HCT116 (cell line): ENCODE measurements around the gene SLC25A20. TPM values are rescaled to one million over a fixed set of nuclear protein-coding genes. Genes with fewer than 3 reads are reported as not detected.

ENCODE experiments used
- ATAC-seq: fragments of 200-7000 bp; cut with Tn5 transposase; 2 replicates; pipeline ENCODE4 v1.9.1; 2020; ENCODE audit warnings: mild to moderate bottlenecking, moderate library complexity
- BruUV-seq: library from RNA; stranded (reverse); fragments of 400-500 nt; replicated peaks from 2 replicates; lab custom pipeline; 2021; lab: Mats Ljungman, UMichigan
- CTCF ChIA-PET: fragments of 300-600 bp; sonication (Branson Sonifier 250); formaldehyde crosslinking; loops from one replicate; lab custom pipeline; 2021; ENCODE audit warnings: antibody characterized with exemption; lab: Charles Lee
- POLR2A ChIA-PET: fragments of 300-600, 350-600 bp; sonication (Branson Sonifier 250); formaldehyde crosslinking; loops from one replicate; lab custom pipeline; 2021; ENCODE audit warnings: antibody characterized with exemption; lab: Charles Lee
- RAD21 ChIA-PET, 2 experiments: fragments of 300-600 bp; sonication (Branson Sonifier 250); formaldehyde crosslinking; loops; one replicate each; lab custom pipeline; 2023; ENCODE audit warnings: low total read pairs in 2 of 2; ENCODE audit not compliant: uncharacterized antibody in 2 of 2, unreplicated experiment in 2 of 2, low non-redundant PET in 1 of 2; lab: Charles Lee
- DNase-seq: peaks from one replicate; pipeline ENCODE4 v3.0.0-alpha.2; 2010; ENCODE audit warnings: low read depth, low spot score
- H2AFZ ChIP-seq: fragments of 200-600 bp; shearing (Covaris generic), sonication (generic); 2 replicates; pipeline ENCODE4 v1.6.1; 2017; ENCODE audit warnings: low read depth, mixed run types, mixed read lengths, antibody characterized with exemption, low read length; ENCODE audit not compliant: poor library complexity, severe bottlenecking
- H3K27ac ChIP-seq: 2 replicates; pipeline ENCODE4 v1.5.1; 2012; ENCODE audit warnings: low read depth, low read length
- H3K27me3 ChIP-seq: fragments of 200-600 bp; sonication (generic); 2 replicates; pipeline ENCODE4 v1.6.1; 2016; ENCODE audit warnings: mixed run types, low read length, mixed read lengths; ENCODE audit not compliant: insufficient read depth
- H3K36me3 ChIP-seq, 2 experiments: fragments of 200-500 bp in 1 of 2; fragments of 200-600 bp in 1 of 2; sonication (Bioruptor generic) in 1 of 2; sonication (generic) in 1 of 2; 2 replicates each; pipeline versions ENCODE4 v1.5.1 to v1.6.1; 2014 to 2016; ENCODE audit warnings: low read length in 2 of 2, inconsistent platforms in 1 of 2, mixed read lengths in 1 of 2, mixed run types in 1 of 2; ENCODE audit not compliant: insufficient read depth in 2 of 2, control insufficient read depth in 1 of 2
- H3K4me1 ChIP-seq, 2 experiments: fragments of 200-600 bp in 1 of 2; sonication (generic) in 1 of 2; 2 replicates each; pipeline versions ENCODE4 v1.5.1 to v1.6.1; 2012 to 2017; ENCODE audit warnings: low read length in 2 of 2, inconsistent platforms in 1 of 2, mild to moderate bottlenecking in 1 of 2, mixed read lengths in 1 of 2, mixed run types in 1 of 2, moderate library complexity in 1 of 2; ENCODE audit not compliant: insufficient read depth in 2 of 2, control insufficient read depth in 1 of 2
- H3K4me2 ChIP-seq: fragments of 200-600 bp; sonication (generic); 2 replicates; pipeline ENCODE4 v1.6.1; 2017; ENCODE audit warnings: mixed run types, low read length, mixed read lengths
- H3K4me3 ChIP-seq, 2 experiments: fragments of 200-600 bp in 1 of 2; sonication (generic) in 1 of 2; replicated peaks in 1 of 2; 2 replicates each; pipeline ENCODE4 v1.5.1; 2011 to 2016; ENCODE audit warnings: low read length in 2 of 2, control low read depth in 1 of 2, low read depth in 1 of 2, mild to moderate bottlenecking in 1 of 2, mixed read lengths in 1 of 2, mixed run types in 1 of 2
- H3K79me2 ChIP-seq: fragments of 200-600 bp; sonication (generic); 2 replicates; pipeline ENCODE4 v1.6.1; 2017; ENCODE audit warnings: mild to moderate bottlenecking, mixed run types, low read length, moderate library complexity, mixed read lengths; ENCODE audit not compliant: insufficient read depth
- H3K9ac ChIP-seq: fragments of 200-600 bp; sonication (generic); 2 replicates; pipeline ENCODE4 v1.6.1; 2016; ENCODE audit warnings: low read length, mixed read lengths
- H3K9me2 ChIP-seq: fragments of 200-600 bp; sonication (generic), shearing (Covaris generic); 2 replicates; pipeline ENCODE4 v1.6.1; 2017; ENCODE audit warnings: mixed run types, mild to moderate bottlenecking, moderate library complexity; ENCODE audit not compliant: insufficient read depth
- H3K9me3 ChIP-seq, 2 experiments: fragments of 200-500 bp in 1 of 2; fragments of 200-600 bp in 1 of 2; sonication (Bioruptor generic) in 1 of 2; sonication (generic) in 1 of 2; 2 replicates each; pipeline ENCODE4 v1.6.1; 2014 to 2017; ENCODE audit warnings: low read length in 2 of 2, mixed read lengths in 2 of 2, inconsistent platforms in 1 of 2, low read depth in 1 of 2, mild to moderate bottlenecking in 1 of 2, mixed run types in 1 of 2, moderate library complexity in 1 of 2; ENCODE audit not compliant: control insufficient read depth in 1 of 2, insufficient read depth in 1 of 2
- H4K20me1 ChIP-seq: fragments of 200-600 bp; sonication (generic), shearing (Covaris generic); 2 replicates; pipeline ENCODE4 v1.6.1; 2017; ENCODE audit warnings: mixed run types, mild to moderate bottlenecking, moderate library complexity; ENCODE audit not compliant: insufficient read depth
- CBX3 ChIP-seq: IDR thresholded peaks from 2 replicates; pipeline ENCODE4 v1.6.1; 2012; ENCODE audit warnings: low read depth
- CEBPB ChIP-seq: IDR thresholded peaks from 2 replicates; pipeline ENCODE4 v1.6.1; 2012; ENCODE audit warnings: low read depth
- EZH2 ChIP-seq: fragments of 200-600 bp; sonication (generic); IDR thresholded peaks from 2 replicates; pipeline ENCODE4 v1.6.1; 2017; ENCODE audit warnings: antibody characterized with exemption, mixed run types
- EZH2phosphoT487 ChIP-seq: fragments of 200-600 bp; IDR thresholded peaks from 2 replicates; pipeline ENCODE4 v1.6.1; 2018; ENCODE audit warnings: antibody characterized with exemption, borderline replicate concordance
- JUND ChIP-seq: IDR thresholded peaks from 2 replicates; pipeline ENCODE4 v1.6.1; 2012
- POLR2AphosphoS5 ChIP-seq: IDR thresholded peaks from 2 replicates; pipeline ENCODE4 v1.6.1; 2011; ENCODE audit warnings: mild to moderate bottlenecking, low read depth, low read length, moderate library complexity
- RAD21 ChIP-seq: IDR thresholded peaks from 2 replicates; pipeline ENCODE4 v1.6.1; 2012; ENCODE audit warnings: low read depth, mild to moderate bottlenecking
- SIN3A ChIP-seq: IDR thresholded peaks from 2 replicates; pipeline ENCODE4 v1.6.1; 2012; ENCODE audit warnings: low read depth
- SRF ChIP-seq: IDR thresholded peaks from 2 replicates; pipeline ENCODE4 v1.6.1; 2012; ENCODE audit warnings: low read depth
- TCF7L2 ChIP-seq: IDR thresholded peaks from 2 replicates; pipeline ENCODE4 v1.7.0; 2011; ENCODE audit warnings: borderline replicate concordance, inconsistent platforms; ENCODE audit not compliant: insufficient read depth, insufficient read length; ENCODE audit errors: extremely low read depth
- ZNF274 ChIP-seq: fragments of 200-500 bp; sonication (Bioruptor generic); IDR thresholded peaks from 2 replicates; pipeline ENCODE4 v1.6.1; 2014; ENCODE audit warnings: mild to moderate bottlenecking, low read depth, low read length, inconsistent platforms
- intact Hi-C: fragments of 100-400 bp; cut with micrococcal nuclease; formaldehyde crosslinking; loops from 2 replicates; pipeline ENCODE4 v1.10.0; 2022
- total RNA-seq: library from RNA; stranded (reverse); gene quantifications from one replicate; pipeline ENCODE4 v1.2.1, GENCODE V29; 2021; ENCODE audit not compliant: unreplicated experiment
- TF ChIP-seq, protein P1 (sequence below): IDR thresholded peaks from 2 replicates; pipeline ENCODE4 v1.6.1; 2012; ENCODE audit warnings: low read depth
- TF ChIP-seq, protein P2 (sequence below), 3 experiments: fragments of 200-600 bp in 1 of 3; sonication (generic) in 1 of 3; IDR thresholded peaks in 2 of 3; conservative IDR thresholded peaks in 1 of 3; 2 replicates each; pipeline ENCODE4 v1.5.1; 2012 to 2017; ENCODE audit warnings: low read depth in 2 of 3, low read length in 2 of 3, antibody characterized with exemption in 1 of 3, borderline replicate concordance in 1 of 3, control low read depth in 1 of 3, mild to moderate bottlenecking in 1 of 3, mixed read lengths in 1 of 3, mixed run types in 1 of 3, moderate library complexity in 1 of 3; ENCODE audit not compliant: insufficient read depth in 1 of 3
- TF ChIP-seq, protein P3 (sequence below): IDR thresholded peaks from 2 replicates; pipeline ENCODE4 v1.6.1; 2012
- TF ChIP-seq, protein P4 (sequence below): IDR thresholded peaks from 2 replicates; pipeline ENCODE4 v1.6.1; 2012

SLC25A20 gene
- total RNA-seq, 1 experiment from 2014 or later, result 8.7 TPM

DNA sequence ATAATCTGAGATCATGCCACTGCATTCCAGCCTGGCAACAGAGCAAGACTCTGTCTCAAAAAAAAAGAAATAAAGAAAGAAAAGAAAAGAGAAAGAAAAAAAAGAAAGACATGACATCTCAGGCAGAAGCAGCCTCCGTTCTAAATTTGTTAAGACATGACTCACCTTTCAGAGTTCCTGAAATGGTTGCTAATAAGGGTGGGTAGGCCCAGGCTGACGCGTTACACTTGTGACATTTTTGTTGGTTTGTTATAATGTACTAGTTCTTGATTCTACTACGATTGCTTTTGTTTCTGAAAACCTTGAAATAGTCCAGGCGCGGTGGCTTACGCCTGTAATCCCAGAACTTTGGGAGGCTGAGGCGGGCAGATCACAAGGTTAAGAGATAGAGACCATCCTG lies 21.0 kb downstream of the SLC25A20 start:
- no peak overlapping the region for H3K4me2 ChIP-seq
- DNase-seq (no peak), ATAC-seq (no peak)
- no peak overlapping the region for H2AFZ ChIP-seq
- H3K4me1 ChIP-seq, result no peaks in the 10 kb centered on the region
- H3K9ac ChIP-seq, result no peak overlapping the region
- ChIA-PET POLR2A (no interaction called here), CTCF (no interaction called here)
- intact Hi-C loops, result no loop called here
- no peak overlapping the region for H3K4me3 ChIP-seq
- H3K27ac ChIP-seq, result no peak overlapping the region
- H3K79me2 ChIP-seq, result no peaks in the 10 kb centered on the region
- BruUV-seq, result no TSS peak
- no peaks in the 10 kb centered on the region for H3K27me3 ChIP-seq
- TF ChIP-seq JUND (no peak), POLR2AphosphoS5 (no peak), SIN3A (no peak), CEBPB (no peak), RAD21 (no peak), ZNF274 (no peak), SRF (no peak), TCF7L2 (no peak), CBX3 (no peak), EZH2phosphoT487 (no peak), EZH2 (no peak)
- TF ChIP-seq, protein P1, sequence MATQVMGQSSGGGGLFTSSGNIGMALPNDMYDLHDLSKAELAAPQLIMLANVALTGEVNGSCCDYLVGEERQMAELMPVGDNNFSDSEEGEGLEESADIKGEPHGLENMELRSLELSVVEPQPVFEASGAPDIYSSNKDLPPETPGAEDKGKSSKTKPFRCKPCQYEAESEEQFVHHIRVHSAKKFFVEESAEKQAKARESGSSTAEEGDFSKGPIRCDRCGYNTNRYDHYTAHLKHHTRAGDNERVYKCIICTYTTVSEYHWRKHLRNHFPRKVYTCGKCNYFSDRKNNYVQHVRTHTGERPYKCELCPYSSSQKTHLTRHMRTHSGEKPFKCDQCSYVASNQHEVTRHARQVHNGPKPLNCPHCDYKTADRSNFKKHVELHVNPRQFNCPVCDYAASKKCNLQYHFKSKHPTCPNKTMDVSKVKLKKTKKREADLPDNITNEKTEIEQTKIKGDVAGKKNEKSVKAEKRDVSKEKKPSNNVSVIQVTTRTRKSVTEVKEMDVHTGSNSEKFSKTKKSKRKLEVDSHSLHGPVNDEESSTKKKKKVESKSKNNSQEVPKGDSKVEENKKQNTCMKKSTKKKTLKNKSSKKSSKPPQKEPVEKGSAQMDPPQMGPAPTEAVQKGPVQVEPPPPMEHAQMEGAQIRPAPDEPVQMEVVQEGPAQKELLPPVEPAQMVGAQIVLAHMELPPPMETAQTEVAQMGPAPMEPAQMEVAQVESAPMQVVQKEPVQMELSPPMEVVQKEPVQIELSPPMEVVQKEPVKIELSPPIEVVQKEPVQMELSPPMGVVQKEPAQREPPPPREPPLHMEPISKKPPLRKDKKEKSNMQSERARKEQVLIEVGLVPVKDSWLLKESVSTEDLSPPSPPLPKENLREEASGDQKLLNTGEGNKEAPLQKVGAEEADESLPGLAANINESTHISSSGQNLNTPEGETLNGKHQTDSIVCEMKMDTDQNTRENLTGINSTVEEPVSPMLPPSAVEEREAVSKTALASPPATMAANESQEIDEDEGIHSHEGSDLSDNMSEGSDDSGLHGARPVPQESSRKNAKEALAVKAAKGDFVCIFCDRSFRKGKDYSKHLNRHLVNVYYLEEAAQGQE, result no peak
- TF ChIP-seq, protein P2, sequence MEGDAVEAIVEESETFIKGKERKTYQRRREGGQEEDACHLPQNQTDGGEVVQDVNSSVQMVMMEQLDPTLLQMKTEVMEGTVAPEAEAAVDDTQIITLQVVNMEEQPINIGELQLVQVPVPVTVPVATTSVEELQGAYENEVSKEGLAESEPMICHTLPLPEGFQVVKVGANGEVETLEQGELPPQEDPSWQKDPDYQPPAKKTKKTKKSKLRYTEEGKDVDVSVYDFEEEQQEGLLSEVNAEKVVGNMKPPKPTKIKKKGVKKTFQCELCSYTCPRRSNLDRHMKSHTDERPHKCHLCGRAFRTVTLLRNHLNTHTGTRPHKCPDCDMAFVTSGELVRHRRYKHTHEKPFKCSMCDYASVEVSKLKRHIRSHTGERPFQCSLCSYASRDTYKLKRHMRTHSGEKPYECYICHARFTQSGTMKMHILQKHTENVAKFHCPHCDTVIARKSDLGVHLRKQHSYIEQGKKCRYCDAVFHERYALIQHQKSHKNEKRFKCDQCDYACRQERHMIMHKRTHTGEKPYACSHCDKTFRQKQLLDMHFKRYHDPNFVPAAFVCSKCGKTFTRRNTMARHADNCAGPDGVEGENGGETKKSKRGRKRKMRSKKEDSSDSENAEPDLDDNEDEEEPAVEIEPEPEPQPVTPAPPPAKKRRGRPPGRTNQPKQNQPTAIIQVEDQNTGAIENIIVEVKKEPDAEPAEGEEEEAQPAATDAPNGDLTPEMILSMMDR (IDR thresholded peaks at IDR 0.05 in 2 of 3, conservative IDR thresholded peaks at IDR 0.05 in 1 of 3; ENCODE audit: borderline replicate concordance in 1 of 3, insufficient read depth in 1 of 3, low read depth in 2 of 3, low read length in 2 of 3), result no peak
- TF ChIP-seq, protein P3, sequence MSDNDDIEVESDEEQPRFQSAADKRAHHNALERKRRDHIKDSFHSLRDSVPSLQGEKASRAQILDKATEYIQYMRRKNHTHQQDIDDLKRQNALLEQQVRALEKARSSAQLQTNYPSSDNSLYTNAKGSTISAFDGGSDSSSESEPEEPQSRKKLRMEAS, result no peak
- TF ChIP-seq, protein P4, sequence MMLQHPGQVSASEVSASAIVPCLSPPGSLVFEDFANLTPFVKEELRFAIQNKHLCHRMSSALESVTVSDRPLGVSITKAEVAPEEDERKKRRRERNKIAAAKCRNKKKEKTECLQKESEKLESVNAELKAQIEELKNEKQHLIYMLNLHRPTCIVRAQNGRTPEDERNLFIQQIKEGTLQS, result no peak
- TF ChIP-seq, all 23 proteins: peak for 0
- Histone ChIP-seq H3K9me3 (no peaks in the 10 kb centered on the region), H4K20me1 (no peaks in the 10 kb centered on the region), H3K9me2 (no peaks in the 10 kb centered on the region), H3K36me3 (no peaks in the 10 kb centered on the region)
- RAD21 ChIA-PET, result no interaction called here
